Endodermal cell (in vitro differentiated cells): ENCODE results near the gene FBXW7. TPM values are rescaled to one million over a fixed set of nuclear protein-coding genes. Genes with fewer than 3 reads are reported as not detected.

ENCODE experiments used
- DNase-seq: peaks from one replicate; pipeline ENCODE4 v3.0.0-alpha.2; 2017
- H3K27ac ChIP-seq: 2 replicates; pipeline ENCODE4 v1.5.1; 2013; ENCODE audit warnings: mild to moderate bottlenecking, low read depth, low read length, moderate library complexity
- H3K27me3 ChIP-seq: 2 replicates; pipeline ENCODE4 v1.6.1; 2013; ENCODE audit warnings: mild to moderate bottlenecking, low read length, moderate library complexity; ENCODE audit not compliant: insufficient read depth, control insufficient read depth, poor library complexity, severe bottlenecking
- H3K36me3 ChIP-seq: 2 replicates; pipeline ENCODE4 v1.7.0; 2013; ENCODE audit warnings: mild to moderate bottlenecking, low read length, moderate library complexity; ENCODE audit not compliant: control insufficient read depth, insufficient read depth
- H3K4me1 ChIP-seq: one replicate; pipeline ENCODE4 v1.7.0; 2013; ENCODE audit warnings: low read length; ENCODE audit not compliant: control insufficient read depth, insufficient read depth
- H3K4me3 ChIP-seq: 2 replicates; pipeline ENCODE4 v1.5.1; 2013; ENCODE audit warnings: mild to moderate bottlenecking, low read length, moderate library complexity
- H3K9ac ChIP-seq: 2 replicates; pipeline ENCODE4 v1.6.1; 2013; ENCODE audit warnings: mild to moderate bottlenecking, low read length, moderate library complexity; ENCODE audit not compliant: poor library complexity, severe bottlenecking; ENCODE audit errors: extremely low read depth
- H3K9me3 ChIP-seq: 2 replicates; pipeline ENCODE4 v1.6.1; 2013; ENCODE audit warnings: mild to moderate bottlenecking, low read length, moderate library complexity; ENCODE audit not compliant: control insufficient read depth
- H3K27ac Mint-ChIP-seq: 2 replicates; pipeline ENCODE4 v1.8.0; 2020; ENCODE audit warnings: mixed read lengths
- H3K27me3 Mint-ChIP-seq: 2 replicates; pipeline ENCODE4 v1.8.0; 2021; ENCODE audit warnings: mild to moderate bottlenecking, mixed read lengths; ENCODE audit not compliant: insufficient read depth
- H3K36me3 Mint-ChIP-seq: 2 replicates; pipeline ENCODE4 v1.8.0; 2020; ENCODE audit warnings: low read depth, mixed read lengths
- H3K4me1 Mint-ChIP-seq: 2 replicates; pipeline ENCODE4 v1.8.0; 2020; ENCODE audit warnings: mixed read lengths
- H3K4me3 Mint-ChIP-seq: 2 replicates; pipeline ENCODE4 v1.8.0; 2020; ENCODE audit warnings: mild to moderate bottlenecking, moderate library complexity, mixed read lengths
- H3K9me3 Mint-ChIP-seq: 2 replicates; pipeline ENCODE4 v1.8.0; 2020; ENCODE audit warnings: mild to moderate bottlenecking, mixed read lengths
- WGBS, 2 experiments: methylation state at CpG; one replicate each; pipeline versions ENCODE4 v1.1.5 to v1.1.7; 2013; ENCODE audit warnings: missing lambda C conversion rate in 2 of 2, mixed read lengths in 1 of 2; ENCODE audit not compliant: insufficient coverage in 1 of 2, insufficient read length in 1 of 2; 5-methylcytosine and 5-hydroxymethylcytosine counted together
- total RNA-seq, 2 donors: library from RNA; stranded (reverse); fragmentation: NEBNext Ultra II Directional in 1 of 2; extraction: Animal tissue kit (Norgen Biotek cat#: 25700) in 1 of 2; gene quantifications; 2 replicates in 1 of 2; 3 replicates in 1 of 2; pipeline ENCODE4 v1.2.1, GENCODE V29; 2021
- TF ChIP-seq, protein P1 (sequence below): fragments of 200-600 bp; sonication (generic); conservative IDR thresholded peaks from 2 replicates; pipeline ENCODE4 v1.5.0; 2021; ENCODE audit warnings: antibody characterized with exemption, mild to moderate bottlenecking

FBXW7 gene
- total RNA-seq, 2 donors from 2014 or later: 34.3 to 34.4 TPM

DNA sequence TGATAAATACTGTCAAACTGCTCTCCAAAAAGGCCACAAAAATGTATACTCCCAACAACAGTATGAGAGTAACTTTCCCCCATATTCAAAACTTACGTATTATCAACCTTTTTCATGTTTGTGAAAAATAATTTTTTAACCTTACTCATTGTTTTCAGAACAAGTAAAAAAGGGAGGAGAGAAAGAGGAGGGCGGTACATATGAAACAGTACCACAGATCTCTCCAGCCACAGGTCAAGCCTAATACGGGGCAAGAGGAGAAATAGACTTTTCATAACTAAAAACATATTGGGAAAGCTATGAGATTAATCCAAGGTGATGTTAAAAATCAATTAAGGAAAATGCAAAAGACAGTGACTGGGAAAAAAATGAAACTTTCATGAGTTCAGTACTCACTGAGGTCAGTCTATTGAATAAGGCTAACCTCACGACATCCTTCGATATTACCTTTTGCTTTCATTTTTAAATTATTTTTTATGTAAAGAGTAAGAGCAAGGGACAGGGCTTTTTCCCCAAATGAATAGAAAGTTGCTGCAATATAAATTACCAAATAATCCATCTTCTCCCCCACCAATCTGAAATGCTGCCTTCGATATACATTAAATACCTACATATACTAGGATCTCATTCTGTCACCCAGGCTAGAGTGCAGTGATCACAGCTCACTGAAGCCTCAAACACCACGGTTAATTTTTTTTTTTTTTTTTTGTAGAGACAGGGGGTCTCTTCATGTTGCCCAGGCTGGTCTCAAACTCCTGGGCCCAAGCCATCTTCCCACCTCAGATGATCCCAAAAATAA, 25.3 kb downstream of the FBXW7 start:
- peaks cover 10% of the 10 kb centered on the region for H3K4me1 Mint-ChIP-seq
- Histone ChIP-seq H3K27me3 (no peaks in the 10 kb centered on the region), H3K9ac (no peak overlapping the region), H3K36me3 (no peaks in the 10 kb centered on the region), H3K4me1 (no peaks in the 10 kb centered on the region), H3K9me3 (no peaks in the 10 kb centered on the region), H3K4me3 (no peak overlapping the region), H3K27ac (no peak overlapping the region)
- DNase-seq: no peak
- H3K27me3 Mint-ChIP-seq: no peaks in the 10 kb centered on the region
- TF ChIP-seq, protein P1, sequence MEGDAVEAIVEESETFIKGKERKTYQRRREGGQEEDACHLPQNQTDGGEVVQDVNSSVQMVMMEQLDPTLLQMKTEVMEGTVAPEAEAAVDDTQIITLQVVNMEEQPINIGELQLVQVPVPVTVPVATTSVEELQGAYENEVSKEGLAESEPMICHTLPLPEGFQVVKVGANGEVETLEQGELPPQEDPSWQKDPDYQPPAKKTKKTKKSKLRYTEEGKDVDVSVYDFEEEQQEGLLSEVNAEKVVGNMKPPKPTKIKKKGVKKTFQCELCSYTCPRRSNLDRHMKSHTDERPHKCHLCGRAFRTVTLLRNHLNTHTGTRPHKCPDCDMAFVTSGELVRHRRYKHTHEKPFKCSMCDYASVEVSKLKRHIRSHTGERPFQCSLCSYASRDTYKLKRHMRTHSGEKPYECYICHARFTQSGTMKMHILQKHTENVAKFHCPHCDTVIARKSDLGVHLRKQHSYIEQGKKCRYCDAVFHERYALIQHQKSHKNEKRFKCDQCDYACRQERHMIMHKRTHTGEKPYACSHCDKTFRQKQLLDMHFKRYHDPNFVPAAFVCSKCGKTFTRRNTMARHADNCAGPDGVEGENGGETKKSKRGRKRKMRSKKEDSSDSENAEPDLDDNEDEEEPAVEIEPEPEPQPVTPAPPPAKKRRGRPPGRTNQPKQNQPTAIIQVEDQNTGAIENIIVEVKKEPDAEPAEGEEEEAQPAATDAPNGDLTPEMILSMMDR: no peak
- H3K27ac Mint-ChIP-seq: no peak overlapping the region
- peaks cover 7% of the 10 kb centered on the region for H3K36me3 Mint-ChIP-seq
- WGBS, 2 experiments: 80 to 92% methylated on average over 1 to 7 of the region's 7 CpGs
- H3K9me3 Mint-ChIP-seq: no peaks in the 10 kb centered on the region
- no peak overlapping the region for H3K4me3 Mint-ChIP-seq

GRCh38 chr4:152509595-152510225, 26.2 kb downstream of the FBXW7 start:
- no peak overlapping the region for H3K4me3 Mint-ChIP-seq
- H3K4me1 Mint-ChIP-seq: peaks cover 7% of the 10 kb centered on the region
- WGBS, 2 experiments: 63% methylated on average over 1 of the region's 3 CpGs; no CpG with 5 or more reads in 1 of the 2 experiments

GRCh38 chr4:152508818-152509217, 27.1 kb downstream of the FBXW7 start:
- no peaks in the 10 kb centered on the region for H3K4me1 ChIP-seq
- WGBS, 2 experiments: 97% methylated on average over 2 of the region's 2 CpGs; no CpG with 5 or more reads in 1 of the 2 experiments

More at GRCh38 chr4:152509595-152510225, 26.2 kb downstream of the FBXW7 start:
- Mint-ChIP-seq H3K27ac (no peak overlapping the region), H3K27me3 (no peaks in the 10 kb centered on the region), H3K36me3 (peaks cover 7% of the 10 kb centered on the region), H3K9me3 (no peaks in the 10 kb centered on the region)
- Histone ChIP-seq H3K4me3 (no peak overlapping the region), H3K36me3 (no peaks in the 10 kb centered on the region), H3K27me3 (no peaks in the 10 kb centered on the region), H3K4me1 (no peaks in the 10 kb centered on the region), H3K27ac (no peak overlapping the region), H3K9ac (no peak overlapping the region), H3K9me3 (no peaks in the 10 kb centered on the region)
- TF ChIP-seq, protein P1: no peak
- no peak for DNase-seq

More at GRCh38 chr4:152508818-152509217, 27.1 kb downstream of the FBXW7 start:
- Histone ChIP-seq H3K9ac (no peak overlapping the region), H3K4me3 (no peak overlapping the region), H3K27ac (no peak overlapping the region), H3K36me3 (no peaks in the 10 kb centered on the region), H3K9me3 (no peaks in the 10 kb centered on the region), H3K27me3 (no peaks in the 10 kb centered on the region)
- Mint-ChIP-seq H3K27ac (no peak overlapping the region), H3K27me3 (no peaks in the 10 kb centered on the region), H3K4me3 (no peak overlapping the region), H3K9me3 (no peaks in the 10 kb centered on the region), H3K4me1 (no peaks in the 10 kb centered on the region), H3K36me3 (peaks cover 7% of the 10 kb centered on the region)
- TF ChIP-seq, protein P1: no peak
- no peak for DNase-seq
